Ascending aorta (tissue), 2 donors: ENCODE data around the gene LHFPL2. TPM values are rescaled to one million over a fixed set of nuclear protein-coding genes. Genes with fewer than 3 reads are reported as not detected.
"Not testable (repeated sequence)": the region's sequence is repeated elsewhere in the genome, so short reads cannot be mapped to it uniquely, and the experiment has no call there.

Experiments
- DNase-seq, 2 donors: peaks; one replicate each; pipeline ENCODE4 v3.0.0-alpha.2; 2019; ENCODE audit warnings: low spot score in 2 of 2
- H3K27ac ChIP-seq, 2 donors: fragments of 200-600 bp; sonication (generic); one replicate each; pipeline ENCODE4 v1.5.1; 2016 to 2017; ENCODE audit warnings: mild to moderate bottlenecking in 1 of 2
- H3K27me3 ChIP-seq: fragments of 200-600 bp; sonication (generic); one replicate; pipeline ENCODE4 v1.5.1; 2017
- H3K36me3 ChIP-seq, 2 donors: fragments of 200-600 bp; sonication (generic); one replicate each; pipeline ENCODE4 v1.5.1; 2016
- H3K4me1 ChIP-seq, 2 donors: fragments of 200-600 bp; sonication (generic); one replicate each; pipeline ENCODE4 v1.5.1; 2016 to 2017; ENCODE audit warnings: mild to moderate bottlenecking in 1 of 2
- H3K4me3 ChIP-seq, 2 donors: fragments of 200-600 bp; sonication (generic); one replicate each; pipeline ENCODE4 v1.5.1; 2016 to 2017; ENCODE audit warnings: mild to moderate bottlenecking in 1 of 2
- H3K9me3 ChIP-seq, 2 donors: fragments of 200-600 bp; sonication (generic); one replicate each; pipeline ENCODE4 v1.5.1; 2016
- intact Hi-C: fragments of 100-400 bp; cut with DNase I; formaldehyde crosslinking; loops from one replicate; pipeline ENCODE4 v1.15.1; 2023
- total RNA-seq: library from RNA; depleted of rRNA; stranded (reverse); fragments of >200 nt; gene quantifications from one replicate; pipeline ENCODE4 v1.1.0, GENCODE V29; 2016
- TF ChIP-seq, protein P1 (sequence below), 3 experiments: fragments of 200-600 bp in 2 of 3; fragments of 450-650 bp in 1 of 3; sonication (generic) in 2 of 3; IDR thresholded peaks; one replicate each; pipeline ENCODE4 v1.5.1; 2016 to 2019; ENCODE audit warnings: antibody characterized with exemption in 3 of 3, mild to moderate bottlenecking in 1 of 3, moderate library complexity in 1 of 3

LHFPL2 gene
- total RNA-seq: 9.7 TPM

- peaks cover 4 to 35% of the 10 kb centered on the region in 2 donors for H3K4me1 ChIP-seq
- peak within 1 kb of the TSS; percentile 76 to 94 for H3K4me3 ChIP-seq
- TF ChIP-seq, protein P1, sequence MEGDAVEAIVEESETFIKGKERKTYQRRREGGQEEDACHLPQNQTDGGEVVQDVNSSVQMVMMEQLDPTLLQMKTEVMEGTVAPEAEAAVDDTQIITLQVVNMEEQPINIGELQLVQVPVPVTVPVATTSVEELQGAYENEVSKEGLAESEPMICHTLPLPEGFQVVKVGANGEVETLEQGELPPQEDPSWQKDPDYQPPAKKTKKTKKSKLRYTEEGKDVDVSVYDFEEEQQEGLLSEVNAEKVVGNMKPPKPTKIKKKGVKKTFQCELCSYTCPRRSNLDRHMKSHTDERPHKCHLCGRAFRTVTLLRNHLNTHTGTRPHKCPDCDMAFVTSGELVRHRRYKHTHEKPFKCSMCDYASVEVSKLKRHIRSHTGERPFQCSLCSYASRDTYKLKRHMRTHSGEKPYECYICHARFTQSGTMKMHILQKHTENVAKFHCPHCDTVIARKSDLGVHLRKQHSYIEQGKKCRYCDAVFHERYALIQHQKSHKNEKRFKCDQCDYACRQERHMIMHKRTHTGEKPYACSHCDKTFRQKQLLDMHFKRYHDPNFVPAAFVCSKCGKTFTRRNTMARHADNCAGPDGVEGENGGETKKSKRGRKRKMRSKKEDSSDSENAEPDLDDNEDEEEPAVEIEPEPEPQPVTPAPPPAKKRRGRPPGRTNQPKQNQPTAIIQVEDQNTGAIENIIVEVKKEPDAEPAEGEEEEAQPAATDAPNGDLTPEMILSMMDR (IDR thresholded peaks at IDR 0.05): no peak
- no peaks in the 10 kb centered on the region for H3K27me3 ChIP-seq
- H3K27ac ChIP-seq: peak within 1 kb of the TSS; percentile 98 to 99
- DNase-seq: peak; percentile 39 to 86
- intact Hi-C loops: loop anchor here (1.0 to 10.0 kb wide), 8 partner anchors 10 to 354 kb away; partner anchors contain the start of genes AP3B1 and ARSB
- no peaks in the 10 kb centered on the region for H3K9me3 ChIP-seq
- H3K36me3 ChIP-seq: no peaks in the 10 kb centered on the region
These were observed at the start of gene LHFPL2 for GRCh38 chr5:78648359-78649210. TSS of gene LHFPL2 (minus strand) at chr5:78648772. CDS start at chr5:78510213, 138,559 bp downstream.

- Histone ChIP-seq H3K9me3 (no peaks in the 10 kb centered on the region), H3K4me3 (no peak overlapping the region), H3K36me3 (no peaks in the 10 kb centered on the region), H3K27ac (no peak overlapping the region), H3K4me1 (peaks cover 3 to 7% of the 10 kb centered on the region in 2 donors), H3K27me3 (no peaks in the 10 kb centered on the region)
- intact Hi-C loops: no loop called here
- no peak for DNase-seq
- TF ChIP-seq, protein P1 (IDR thresholded peaks at IDR 0.05): no peak
These were observed 48.1 kb upstream of the LHFPL2 start for GRCh38 chr5:78696637-78697036.

GRCh38 chr5:78696052-78696451 is 47.5 kb upstream of the LHFPL2 start:
- H3K27ac ChIP-seq, H3K4me3 ChIP-seq, H3K36me3 ChIP-seq, H3K9me3 ChIP-seq, H3K27me3 ChIP-seq, DNase-seq, intact Hi-C loops: not testable (repeated sequence)
- H3K4me1 ChIP-seq: peaks cover 3 to 13% of the 10 kb centered on the region in 2 donors

- TF ChIP-seq, protein P1 (IDR thresholded peaks at IDR 0.05): no peak
- intact Hi-C loops: no loop called here
These were observed 44.8 kb upstream of the LHFPL2 start for GRCh38 chr5:78693339-78693738.

GRCh38 chr5:78691084-78691960 is 42.8 kb upstream of the LHFPL2 start:
- no peak for DNase-seq
- TF ChIP-seq, protein P1 (IDR thresholded peaks at IDR 0.05): no peak
- Histone ChIP-seq H3K9me3 (no peaks in the 10 kb centered on the region), H3K36me3 (no peaks in the 10 kb centered on the region), H3K4me3 (no peak overlapping the region), H3K4me1 (peaks cover 0 to 15% of the 10 kb centered on the region in 2 donors), H3K27ac (peak overlapping the region in 1 of 2 donors; percentile 33), H3K27me3 (no peaks in the 10 kb centered on the region)
- intact Hi-C loops: no loop called here

More at GRCh38 chr5:78693339-78693738, 44.8 kb upstream of the LHFPL2 start:
- no peak for DNase-seq
- H3K9me3 ChIP-seq: no peaks in the 10 kb centered on the region
- H3K4me3 ChIP-seq: no peak overlapping the region
- no peaks in the 10 kb centered on the region for H3K27me3 ChIP-seq
- H3K27ac ChIP-seq: no peak overlapping the region
- no peaks in the 10 kb centered on the region for H3K36me3 ChIP-seq
- peaks cover under 1 to 15% of the 10 kb centered on the region in 2 donors for H3K4me1 ChIP-seq
